CD4-positive, alpha-beta T cell (primary cell): ENCODE data around the gene SLC4A1. TPM values are rescaled to one million over a fixed set of nuclear protein-coding genes. Genes with fewer than 3 reads are reported as not detected.

Experiments
- ATAC-seq: fragments of 200-7000 bp; cut with Tn5 transposase; one replicate; pipeline ENCODE4 v1.10.0; 2022; ENCODE audit warnings: mild to moderate bottlenecking; ENCODE audit not compliant: poor library complexity
- CTCF ChIA-PET: fragments of 350-600 bp; sonication (Branson Sonifier 250); formaldehyde crosslinking; loops from one replicate; lab custom pipeline; 2021; ENCODE audit warnings: antibody characterized with exemption, inconsistent platforms; lab: Charles Lee
- POLR2A ChIA-PET: fragments of 350-600 bp; sonication (Branson Sonifier 250); formaldehyde crosslinking; loops from one replicate; lab custom pipeline; 2021; ENCODE audit warnings: antibody characterized with exemption, inconsistent platforms; lab: Charles Lee
- DNase-seq, 14 experiments: peaks; one replicate each; pipeline ENCODE4 v3.0.0-alpha.2; 2013 to 2020; ENCODE audit warnings: mixed read lengths in 2 of 14
- H3K27ac ChIP-seq, 2 donors: one replicate each; pipeline versions ENCODE4 v1.5.1 to v1.7.0; 2013; ENCODE audit warnings: low read length in 2 of 2, low read depth in 1 of 2, mild to moderate bottlenecking in 1 of 2
- H3K27me3 ChIP-seq, 2 experiments: 1 replicate in 1 of 2; 2 replicates in 1 of 2; pipeline versions ENCODE4 v1.6.1 to v1.7.0; 2013; ENCODE audit warnings: low read length in 2 of 2, control low read depth in 1 of 2, mild to moderate bottlenecking in 1 of 2, moderate library complexity in 1 of 2; ENCODE audit not compliant: insufficient read depth in 2 of 2, control insufficient read depth in 1 of 2
- H3K36me3 ChIP-seq: one replicate; pipeline ENCODE4 v1.6.1; 2013; ENCODE audit warnings: low read length, control low read depth; ENCODE audit not compliant: insufficient read depth
- H3K4me1 ChIP-seq: one replicate; pipeline ENCODE4 v1.6.1; 2013; ENCODE audit warnings: low read length, control low read depth; ENCODE audit not compliant: insufficient read depth
- H3K4me3 ChIP-seq: one replicate; pipeline ENCODE4 v1.5.1; 2013; ENCODE audit warnings: mild to moderate bottlenecking, low read length, moderate library complexity
- H3K9me3 ChIP-seq, 2 experiments: 1 replicate in 1 of 2; 2 replicates in 1 of 2; pipeline versions ENCODE4 v1.6.1 to v1.7.0; 2013; ENCODE audit warnings: low read length in 2 of 2, mild to moderate bottlenecking in 2 of 2, control low read depth in 1 of 2, moderate library complexity in 1 of 2; ENCODE audit not compliant: control insufficient read depth in 1 of 2, insufficient read depth in 1 of 2
- H3K27ac Mint-ChIP-seq: one replicate; pipeline ENCODE4 v1.8.0; 2020; ENCODE audit warnings: mixed read lengths
- H3K27me3 Mint-ChIP-seq: one replicate; pipeline ENCODE4 v1.8.0; 2021; ENCODE audit warnings: mixed read lengths
- H3K36me3 Mint-ChIP-seq: one replicate; pipeline ENCODE4 v1.8.0; 2021; ENCODE audit warnings: low read depth, mixed read lengths
- H3K4me1 Mint-ChIP-seq: one replicate; pipeline ENCODE4 v1.8.0; 2021; ENCODE audit warnings: low read depth, mixed read lengths
- H3K4me3 Mint-ChIP-seq: one replicate; pipeline ENCODE4 v1.8.0; 2020; ENCODE audit warnings: mild to moderate bottlenecking, mixed read lengths
- H3K9me3 Mint-ChIP-seq: one replicate; pipeline ENCODE4 v1.8.0; 2020; ENCODE audit warnings: mixed read lengths
- intact Hi-C, 2 experiments: fragments of 100-400 bp; cut with DNase I in 1 of 2; cut with micrococcal nuclease in 1 of 2; formaldehyde crosslinking; loops; one replicate each; pipeline versions ENCODE4 v1.15.1 to v1.9.0; 2023 to 2025; cut with DNase I, micrococcal nuclease
- total RNA-seq, 174 experiments: library from RNA in 2 of 174; stranded (reverse) in 2 of 174; gene quantifications; one replicate each; pipeline ENCODE4 v1.2.3 and lab custom pipeline; 2021 to 2026
- TF ChIP-seq, protein P1 (sequence below): fragments of 200-600 bp; IDR thresholded peaks from one replicate; pipeline ENCODE4 v1.8.0; 2022; ENCODE audit warnings: antibody characterized with exemption, mild to moderate bottlenecking

The SLC4A1 gene
- total RNA-seq, 2 experiments from 2014 or later = not detected

- H3K9me3 ChIP-seq = no peaks in the 10 kb centered on the region
- H3K36me3 Mint-ChIP-seq = peaks cover 66% of the 10 kb centered on the region
- H3K27ac Mint-ChIP-seq = peak overlapping the region; percentile 86
- no peaks in the 10 kb centered on the region for H3K27me3 Mint-ChIP-seq
- ChIA-PET CTCF (no interaction called here), POLR2A (interaction anchor here (5.1 to 10.5 kb wide), 2 partner anchors 14 to 111 kb away, joined by 68 to 181 read pairs; partner anchors contain the start of genes ATXN7L3 and SLC25A39)
- no peak for ATAC-seq
- H3K4me3 ChIP-seq = no peak overlapping the region
- peak overlapping the region in 1 of 2 donors; percentile 62 for H3K27ac ChIP-seq
- peaks cover 55% of the 10 kb centered on the region for H3K4me1 Mint-ChIP-seq
- H3K4me3 Mint-ChIP-seq = peak overlapping the region; percentile 38
- H3K4me1 ChIP-seq = peaks cover 82% of the 10 kb centered on the region
- intact Hi-C loops = no loop called here
- no peaks in the 10 kb centered on the region for H3K27me3 ChIP-seq
- TF ChIP-seq, protein P1, sequence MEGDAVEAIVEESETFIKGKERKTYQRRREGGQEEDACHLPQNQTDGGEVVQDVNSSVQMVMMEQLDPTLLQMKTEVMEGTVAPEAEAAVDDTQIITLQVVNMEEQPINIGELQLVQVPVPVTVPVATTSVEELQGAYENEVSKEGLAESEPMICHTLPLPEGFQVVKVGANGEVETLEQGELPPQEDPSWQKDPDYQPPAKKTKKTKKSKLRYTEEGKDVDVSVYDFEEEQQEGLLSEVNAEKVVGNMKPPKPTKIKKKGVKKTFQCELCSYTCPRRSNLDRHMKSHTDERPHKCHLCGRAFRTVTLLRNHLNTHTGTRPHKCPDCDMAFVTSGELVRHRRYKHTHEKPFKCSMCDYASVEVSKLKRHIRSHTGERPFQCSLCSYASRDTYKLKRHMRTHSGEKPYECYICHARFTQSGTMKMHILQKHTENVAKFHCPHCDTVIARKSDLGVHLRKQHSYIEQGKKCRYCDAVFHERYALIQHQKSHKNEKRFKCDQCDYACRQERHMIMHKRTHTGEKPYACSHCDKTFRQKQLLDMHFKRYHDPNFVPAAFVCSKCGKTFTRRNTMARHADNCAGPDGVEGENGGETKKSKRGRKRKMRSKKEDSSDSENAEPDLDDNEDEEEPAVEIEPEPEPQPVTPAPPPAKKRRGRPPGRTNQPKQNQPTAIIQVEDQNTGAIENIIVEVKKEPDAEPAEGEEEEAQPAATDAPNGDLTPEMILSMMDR = no peak
- peaks cover 55% of the 10 kb centered on the region for H3K36me3 ChIP-seq
- peak in 1 of 14 experiments; percentile 11 for DNase-seq
- H3K9me3 Mint-ChIP-seq = no peaks in the 10 kb centered on the region
These were observed 53.0 kb downstream of the SLC4A1 start for GRCh38 chr17:44214896-44215295.

DNA sequence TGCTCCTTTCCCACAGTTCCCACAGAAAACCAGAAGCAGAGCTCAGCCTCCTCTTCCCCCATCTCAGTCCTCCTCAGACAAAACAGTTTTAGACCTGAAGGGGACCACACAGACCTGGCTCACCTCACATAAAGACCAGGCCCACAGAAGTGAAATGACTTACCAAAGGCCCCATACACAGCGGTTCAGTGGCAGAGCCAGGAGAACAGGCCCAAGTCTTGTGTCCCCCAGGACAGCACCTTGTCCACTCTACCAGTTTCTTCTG is 53.8 kb downstream of the SLC4A1 start:
- Mint-ChIP-seq H3K4me1 (peaks cover 56% of the 10 kb centered on the region), H3K4me3 (peak overlapping the region; percentile 82), H3K27ac (peak overlapping the region; percentile 86), H3K36me3 (peaks cover 71% of the 10 kb centered on the region), H3K27me3 (no peaks in the 10 kb centered on the region), H3K9me3 (no peaks in the 10 kb centered on the region)
- peaks cover 63% of the 10 kb centered on the region for H3K36me3 ChIP-seq
- TF ChIP-seq, protein P1 = no peak
- H3K4me3 ChIP-seq = no peak overlapping the region
- DNase-seq = no peak
- ATAC-seq = no peak
- intact Hi-C loops = no loop called here
- ChIA-PET POLR2A (interaction anchor here (5.1 kb wide), 1 partner anchor 111 kb away, joined by 68 read pairs; the partner anchor contains the start of gene SLC25A39), CTCF (no interaction called here)
- H3K4me1 ChIP-seq = peaks cover 89% of the 10 kb centered on the region
- H3K9me3 ChIP-seq = no peaks in the 10 kb centered on the region
- no peaks in the 10 kb centered on the region for H3K27me3 ChIP-seq
- peak overlapping the region; percentile 18 to 62 for H3K27ac ChIP-seq

DNA sequence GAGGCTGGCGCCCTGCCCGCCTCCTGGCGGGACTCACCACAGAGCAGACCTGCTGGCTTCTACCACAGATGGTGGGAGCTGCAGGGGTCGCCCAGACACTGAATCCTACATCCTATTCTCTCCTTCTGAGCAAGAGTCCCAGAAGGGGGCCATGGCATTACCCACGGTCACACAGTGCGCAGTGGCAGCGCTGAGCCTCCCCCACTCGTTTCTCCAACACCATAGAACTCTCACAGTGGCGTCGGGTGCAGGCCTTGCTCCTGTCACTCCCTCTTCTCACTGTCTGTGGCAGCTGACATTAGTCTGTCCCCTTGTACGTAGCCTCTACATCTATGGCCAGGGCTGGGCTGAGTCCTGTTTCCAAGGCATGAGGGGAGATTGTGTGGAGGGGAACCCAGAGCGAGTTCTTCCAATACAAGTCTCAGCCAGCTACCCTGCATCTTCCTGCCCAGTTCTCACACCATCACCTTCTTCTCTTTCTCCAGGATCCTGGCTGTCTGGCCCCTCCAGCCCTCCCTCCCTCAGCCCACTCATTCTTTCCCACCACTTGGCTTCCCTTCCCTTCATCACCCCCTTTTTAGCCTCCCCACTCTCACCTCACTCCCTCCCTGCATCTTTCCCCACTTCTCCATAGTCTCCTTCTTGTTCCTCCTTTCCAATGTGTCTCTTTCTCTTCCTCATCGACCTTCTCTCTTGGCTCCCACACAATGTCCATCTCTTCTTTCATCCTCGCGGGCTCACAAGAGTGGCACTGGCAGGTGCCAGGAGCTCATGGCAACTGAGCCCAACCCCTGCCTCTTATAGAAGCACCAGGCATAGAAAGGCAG is 54.3 kb downstream of the SLC4A1 start:
- Mint-ChIP-seq H3K4me1 (peaks cover 56% of the 10 kb centered on the region), H3K9me3 (no peaks in the 10 kb centered on the region), H3K36me3 (peaks cover 73% of the 10 kb centered on the region), H3K27ac (peak overlapping the region; percentile 86), H3K4me3 (peak overlapping the region; percentile 82), H3K27me3 (no peaks in the 10 kb centered on the region)
- ChIA-PET POLR2A (interaction anchor here (1.0 to 5.1 kb wide), 3 partner anchors 7 to 112 kb away, joined by 3 to 84 read pairs (median 68); partner anchors contain the start of genes SLC25A39 and UBTF), CTCF (no interaction called here)
- H3K4me3 ChIP-seq = no peak overlapping the region
- ATAC-seq (no peak), DNase-seq (no peak)
- no peaks in the 10 kb centered on the region for H3K9me3 ChIP-seq
- peak overlapping the region; percentile 18 to 62 for H3K27ac ChIP-seq
- intact Hi-C loops = no loop called here
- H3K4me1 ChIP-seq = peaks cover 93% of the 10 kb centered on the region
- TF ChIP-seq, protein P1 = no peak
- no peaks in the 10 kb centered on the region for H3K27me3 ChIP-seq
- peaks cover 68% of the 10 kb centered on the region for H3K36me3 ChIP-seq
